ENCODE data around the gene CDKN2B.
"Not testable (repeated sequence)": the region's sequence is repeated elsewhere in the genome, so short reads cannot be mapped to it uniquely, and the experiment has no call there.

Gene CDKN2B, protein sequence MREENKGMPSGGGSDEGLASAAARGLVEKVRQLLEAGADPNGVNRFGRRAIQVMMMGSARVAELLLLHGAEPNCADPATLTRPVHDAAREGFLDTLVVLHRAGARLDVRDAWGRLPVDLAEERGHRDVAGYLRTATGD

DNA sequence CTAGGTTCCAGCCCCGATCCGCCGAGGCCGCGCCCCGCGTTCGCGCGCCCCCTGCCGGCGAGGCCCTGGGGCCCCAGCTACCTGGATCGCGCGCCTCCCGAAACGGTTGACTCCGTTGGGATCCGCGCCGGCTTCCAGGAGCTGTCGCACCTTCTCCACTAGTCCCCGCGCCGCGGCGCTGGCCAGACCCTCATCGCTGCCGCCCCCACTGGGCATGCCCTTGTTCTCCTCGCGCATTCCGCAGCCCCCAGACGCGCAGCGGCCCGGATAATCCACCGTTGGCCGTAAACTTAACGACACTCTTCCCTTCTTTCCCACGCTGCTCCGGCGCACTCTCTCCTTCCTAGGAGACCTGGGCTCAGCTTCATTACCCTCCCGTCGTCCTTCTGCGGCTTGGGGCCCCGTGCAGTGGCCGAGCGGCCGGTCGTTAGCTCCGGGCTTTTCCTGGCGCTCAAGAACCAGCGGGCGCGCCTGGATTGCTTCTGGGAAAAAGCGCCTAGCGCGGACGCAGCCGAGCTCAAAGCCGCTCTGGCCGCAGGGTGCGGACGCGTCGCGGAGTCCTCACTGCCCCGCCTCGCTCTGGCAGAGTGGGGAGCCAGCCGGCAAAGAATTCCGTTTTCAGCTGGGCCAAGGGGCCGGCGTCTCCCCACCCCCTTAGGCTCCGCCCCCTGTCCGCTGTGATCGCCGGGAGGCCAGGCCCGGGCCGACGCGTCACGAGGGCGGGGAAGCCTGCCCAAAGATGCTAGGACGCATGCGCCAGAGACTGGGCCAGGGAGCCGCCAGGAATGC, at the start of gene CDKN2B:
TSS of gene CDKN2B (minus strand) at position 589 of the 789 bp plus-strand sequence. CDS start at position 237, 352 bp downstream.
- H3K4me1 ChIP-seq (ENCODE audit: control insufficient read depth in 1 of 2, insufficient read depth in 1 of 2, low read depth in 1 of 2, low read length in 1 of 2) = peaks cover 13% of the 10 kb centered on the region in 2 experiments
- H3K27me3 ChIP-seq = peaks cover 100% of the 10 kb centered on the region
- H3K9me3 ChIP-seq = no peaks in the 10 kb centered on the region
- H3K36me3 ChIP-seq = no peaks in the 10 kb centered on the region
- no peak within 1 kb of the TSS for H3K27ac ChIP-seq
- TF ChIP-seq, protein P1, sequence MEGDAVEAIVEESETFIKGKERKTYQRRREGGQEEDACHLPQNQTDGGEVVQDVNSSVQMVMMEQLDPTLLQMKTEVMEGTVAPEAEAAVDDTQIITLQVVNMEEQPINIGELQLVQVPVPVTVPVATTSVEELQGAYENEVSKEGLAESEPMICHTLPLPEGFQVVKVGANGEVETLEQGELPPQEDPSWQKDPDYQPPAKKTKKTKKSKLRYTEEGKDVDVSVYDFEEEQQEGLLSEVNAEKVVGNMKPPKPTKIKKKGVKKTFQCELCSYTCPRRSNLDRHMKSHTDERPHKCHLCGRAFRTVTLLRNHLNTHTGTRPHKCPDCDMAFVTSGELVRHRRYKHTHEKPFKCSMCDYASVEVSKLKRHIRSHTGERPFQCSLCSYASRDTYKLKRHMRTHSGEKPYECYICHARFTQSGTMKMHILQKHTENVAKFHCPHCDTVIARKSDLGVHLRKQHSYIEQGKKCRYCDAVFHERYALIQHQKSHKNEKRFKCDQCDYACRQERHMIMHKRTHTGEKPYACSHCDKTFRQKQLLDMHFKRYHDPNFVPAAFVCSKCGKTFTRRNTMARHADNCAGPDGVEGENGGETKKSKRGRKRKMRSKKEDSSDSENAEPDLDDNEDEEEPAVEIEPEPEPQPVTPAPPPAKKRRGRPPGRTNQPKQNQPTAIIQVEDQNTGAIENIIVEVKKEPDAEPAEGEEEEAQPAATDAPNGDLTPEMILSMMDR (IDR thresholded peaks at IDR 0.05) = peak; percentile 75
- H3K4me3 ChIP-seq (ENCODE audit: low read depth in 1 of 2, low read length in 1 of 2) = peak within 1 kb of the TSS; percentile 73 to 74

DNA sequence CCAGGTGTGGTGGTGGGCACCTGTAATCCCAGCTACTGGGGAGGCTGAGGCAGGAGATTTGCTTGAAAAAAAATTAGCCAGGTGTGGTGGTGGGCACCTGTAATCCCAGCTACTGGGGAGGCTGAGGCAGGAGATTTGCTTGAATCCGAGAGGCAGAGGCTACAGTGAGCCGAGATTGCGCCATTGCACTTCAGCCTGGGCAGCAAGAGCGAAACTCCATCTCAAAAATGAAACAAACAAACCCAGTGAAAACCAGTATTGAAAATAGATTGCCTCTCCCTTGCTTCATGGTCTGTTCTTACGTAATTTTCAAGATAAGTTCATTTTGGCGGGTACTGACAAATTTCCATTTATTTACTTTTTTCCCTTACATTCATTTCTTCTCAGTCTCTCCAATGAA, 48.9 kb upstream of the CDKN2B start:
- H3K9me3 ChIP-seq; H3K27ac ChIP-seq; H3K36me3 ChIP-seq; H3K4me1 ChIP-seq (ENCODE audit: control insufficient read depth in 1 of 2, insufficient read depth in 1 of 2, low read depth in 1 of 2, low read length in 1 of 2); H3K4me3 ChIP-seq (ENCODE audit: low read depth in 1 of 2, low read length in 1 of 2); H3K27me3 ChIP-seq: not testable (repeated sequence)

DNA sequence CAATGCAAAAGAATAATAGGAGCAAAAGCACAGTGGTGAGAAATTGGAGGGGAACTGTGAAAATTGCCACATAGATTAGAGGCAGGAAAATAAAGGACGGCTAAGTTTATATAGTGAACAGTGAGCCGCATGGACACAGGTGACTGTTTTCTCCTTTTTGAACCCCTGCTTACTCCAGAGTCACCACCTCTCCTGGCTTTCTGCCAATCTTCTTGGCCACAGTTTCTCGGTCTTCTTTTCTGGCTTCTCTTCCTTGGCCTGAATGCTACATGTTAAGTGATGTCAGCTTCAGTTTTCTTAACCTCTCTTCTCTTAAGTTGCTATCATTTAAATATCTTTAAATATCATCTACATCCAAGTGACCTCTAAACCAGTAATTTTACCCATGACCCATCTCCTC, 47.3 kb upstream of the CDKN2B start:
- H3K4me3 ChIP-seq (ENCODE audit: low read depth in 1 of 2, low read length in 1 of 2) = no peak overlapping the region
- H3K27ac ChIP-seq = no peak overlapping the region
- H3K36me3 ChIP-seq = no peaks in the 10 kb centered on the region
- TF ChIP-seq, protein P1 (IDR thresholded peaks at IDR 0.05) = no peak
- peaks cover under 1 to 3% of the 10 kb centered on the region in 2 experiments for H3K4me1 ChIP-seq (ENCODE audit: control insufficient read depth in 1 of 2, insufficient read depth in 1 of 2, low read depth in 1 of 2, low read length in 1 of 2)
- no peaks in the 10 kb centered on the region for H3K27me3 ChIP-seq
- no peaks in the 10 kb centered on the region for H3K9me3 ChIP-seq

DNA sequence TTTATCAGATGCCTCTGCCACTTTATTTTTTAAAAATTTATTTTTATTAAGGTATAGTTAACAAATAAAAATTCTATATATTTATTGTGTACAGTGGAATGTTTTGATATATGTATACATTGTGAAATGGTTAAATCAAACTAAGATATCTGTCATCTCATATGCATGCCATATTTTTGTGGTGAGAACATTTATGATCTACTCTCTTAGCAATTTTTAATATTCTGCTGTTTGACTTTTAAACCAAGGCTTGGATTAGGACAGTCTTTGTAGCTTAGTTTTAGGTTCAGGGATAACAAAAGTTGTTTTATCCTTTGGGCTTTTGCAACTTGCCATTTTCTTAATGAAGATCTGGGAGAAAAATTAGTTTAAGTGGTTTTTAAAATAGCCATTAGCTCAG, 46.0 kb upstream of the CDKN2B start:
- no peaks in the 10 kb centered on the region for H3K9me3 ChIP-seq
- peaks cover 14 to 16% of the 10 kb centered on the region in 2 experiments for H3K4me1 ChIP-seq (ENCODE audit: control insufficient read depth in 1 of 2, insufficient read depth in 1 of 2, low read depth in 1 of 2, low read length in 1 of 2)
- TF ChIP-seq, protein P1 (IDR thresholded peaks at IDR 0.05) = no peak
- no peak overlapping the region for H3K4me3 ChIP-seq (ENCODE audit: low read depth in 1 of 2, low read length in 1 of 2)
- H3K27ac ChIP-seq = no peak overlapping the region
- no peaks in the 10 kb centered on the region for H3K27me3 ChIP-seq
- H3K36me3 ChIP-seq = no peaks in the 10 kb centered on the region

DNA sequence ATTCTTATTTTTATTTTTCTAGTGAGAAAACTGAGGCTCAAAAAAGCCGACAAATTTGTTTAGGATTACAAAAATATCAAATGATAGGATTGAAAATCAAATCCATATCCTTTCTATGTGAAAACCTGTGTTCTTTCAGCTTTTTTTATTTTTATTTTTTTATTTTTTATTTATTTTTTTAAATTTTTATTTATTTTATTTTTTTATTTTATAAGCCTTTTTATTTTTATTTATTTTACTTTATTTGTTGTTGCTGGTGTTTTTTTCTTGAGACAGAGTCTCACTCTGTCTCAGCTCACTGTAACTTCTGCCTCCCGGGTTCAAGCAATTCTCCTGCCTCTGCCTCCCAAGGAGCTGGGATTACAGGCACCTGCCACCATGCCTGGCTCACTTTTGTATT, 45.4 kb upstream of the CDKN2B start:
- H3K36me3 ChIP-seq = no peaks in the 10 kb centered on the region
- TF ChIP-seq, protein P1 (IDR thresholded peaks at IDR 0.05) = no peak
- H3K4me3 ChIP-seq (ENCODE audit: low read depth in 1 of 2, low read length in 1 of 2) = no peak overlapping the region
- peaks cover 15 to 17% of the 10 kb centered on the region in 2 experiments for H3K4me1 ChIP-seq (ENCODE audit: control insufficient read depth in 1 of 2, insufficient read depth in 1 of 2, low read depth in 1 of 2, low read length in 1 of 2)
- no peaks in the 10 kb centered on the region for H3K27me3 ChIP-seq
- no peak overlapping the region for H3K27ac ChIP-seq
- H3K9me3 ChIP-seq = no peaks in the 10 kb centered on the region

DNA sequence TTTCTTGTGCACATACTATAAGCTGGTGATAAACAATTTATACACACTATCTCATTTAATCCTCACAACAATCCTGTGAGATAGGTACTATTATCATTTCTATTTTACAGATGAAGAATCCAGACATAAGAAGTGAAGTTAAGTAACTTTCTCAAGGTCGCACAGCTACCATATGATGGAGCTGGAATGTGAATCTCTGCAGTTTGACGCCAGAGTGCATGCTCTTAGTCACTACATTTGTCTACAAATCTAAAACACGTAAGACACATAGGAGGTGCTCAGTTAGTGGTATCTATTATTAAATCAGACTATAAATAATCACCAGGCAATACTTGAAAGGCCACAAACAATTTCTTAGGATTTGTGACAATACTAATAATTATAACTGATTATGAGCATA, 45.0 kb upstream of the CDKN2B start:
- Histone ChIP-seq H3K4me3 (ENCODE audit: low read depth in 1 of 2, low read length in 1 of 2) (no peak overlapping the region), H3K4me1 (ENCODE audit: control insufficient read depth in 1 of 2, insufficient read depth in 1 of 2, low read depth in 1 of 2, low read length in 1 of 2) (peaks cover 15 to 17% of the 10 kb centered on the region in 2 experiments), H3K27me3 (no peaks in the 10 kb centered on the region), H3K27ac (no peak overlapping the region), H3K36me3 (no peaks in the 10 kb centered on the region), H3K9me3 (no peaks in the 10 kb centered on the region)
- TF ChIP-seq, protein P1 (IDR thresholded peaks at IDR 0.05) = no peak

Measured in neutrophil (primary cell).